ENCODE results near the gene LRCOL1.

The LRCOL1 gene

DNA sequence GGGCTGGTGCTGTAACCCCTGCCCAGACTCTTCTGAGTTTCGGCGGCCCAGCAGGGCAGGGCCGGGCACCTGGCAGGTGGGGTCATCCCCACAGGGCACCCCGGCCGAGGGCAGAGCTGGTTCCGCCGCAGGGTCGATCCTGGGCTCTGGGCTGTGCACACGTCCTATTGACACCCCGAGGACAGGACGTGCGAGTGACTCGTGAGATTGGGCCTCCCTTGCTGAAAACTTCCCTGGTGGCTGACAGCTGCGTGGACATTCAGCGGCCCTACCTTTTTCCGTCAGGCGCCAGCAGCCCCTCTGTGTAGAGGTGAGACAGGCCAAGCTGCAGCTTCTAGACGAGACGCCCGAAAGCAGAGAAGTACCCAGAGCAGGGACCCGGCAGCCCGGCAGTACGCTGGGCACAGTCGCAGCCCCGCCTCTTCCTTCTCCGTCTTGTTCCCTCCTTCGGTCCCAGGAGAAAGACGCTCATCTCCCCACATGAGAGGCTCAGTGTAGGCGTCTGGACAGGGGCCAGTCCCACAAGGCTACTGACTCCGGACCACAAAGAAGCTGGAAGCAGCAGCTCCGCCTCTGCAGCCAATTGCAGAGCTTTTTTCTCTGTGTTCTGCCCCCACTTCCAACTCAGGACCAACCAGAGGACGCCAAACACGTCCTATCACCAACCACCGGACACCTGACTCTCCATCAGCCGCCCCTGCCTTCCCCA is at the start of gene LRCOL1:
Gene LRCOL1, minus strand, starts transcription at position 532 of the 709 bp plus-strand sequence. CDS start 4,331 bp downstream, outside the sequence.
- H3K9me3 ChIP-seq (ENCODE audit: control insufficient read depth in 5 of 5, low read length in 5 of 5): peaks cover 0 to 9% (median 6%) of the 10 kb centered on the region in 5 donors
- H3K4me1 ChIP-seq (ENCODE audit: control insufficient read depth in 5 of 5, insufficient read depth in 5 of 5, low read length in 5 of 5): peaks cover 2 to 20% (median 10%) of the 10 kb centered on the region in 5 donors
- H3K27ac ChIP-seq (ENCODE audit: low read depth, low read length): no peak within 1 kb of the TSS
- no peaks in the 10 kb centered on the region for H3K36me3 ChIP-seq (ENCODE audit: control insufficient read depth in 5 of 5, insufficient read depth in 5 of 5, low read length in 5 of 5)
- peaks cover 21 to 54% (median 27%) of the 10 kb centered on the region in 5 donors for H3K27me3 ChIP-seq (ENCODE audit: control insufficient read depth in 5 of 5, insufficient read depth in 4 of 5, low read length in 5 of 5)
- H3K4me3 ChIP-seq (ENCODE audit: low read depth in 1 of 5, low read length in 5 of 5): peak within 1 kb of the TSS; percentile 17 to 57 (median 40)
- H3K9ac ChIP-seq (ENCODE audit: low read length in 5 of 5): no peak within 1 kb of the TSS

GRCh38 chr12:132660052-132660451 is 49.7 kb upstream of the LRCOL1 start:
- Histone ChIP-seq H3K9ac (ENCODE audit: low read length in 5 of 5) (no peak overlapping the region), H3K4me1 (ENCODE audit: control insufficient read depth in 5 of 5, insufficient read depth in 5 of 5, low read length in 5 of 5) (peaks cover 2 to 36% (median 10%) of the 10 kb centered on the region in 5 donors), H3K27me3 (ENCODE audit: control insufficient read depth in 5 of 5, insufficient read depth in 4 of 5, low read length in 5 of 5) (no peaks in the 10 kb centered on the region), H3K27ac (ENCODE audit: low read depth, low read length) (no peak overlapping the region), H3K36me3 (ENCODE audit: control insufficient read depth in 5 of 5, insufficient read depth in 5 of 5, low read length in 5 of 5) (peaks cover 15 to 95% (median 81%) of the 10 kb centered on the region in 5 donors), H3K9me3 (ENCODE audit: control insufficient read depth in 5 of 5, low read length in 5 of 5) (no peaks in the 10 kb centered on the region), H3K4me3 (ENCODE audit: low read depth in 1 of 5, low read length in 5 of 5) (no peak overlapping the region)

DNA sequence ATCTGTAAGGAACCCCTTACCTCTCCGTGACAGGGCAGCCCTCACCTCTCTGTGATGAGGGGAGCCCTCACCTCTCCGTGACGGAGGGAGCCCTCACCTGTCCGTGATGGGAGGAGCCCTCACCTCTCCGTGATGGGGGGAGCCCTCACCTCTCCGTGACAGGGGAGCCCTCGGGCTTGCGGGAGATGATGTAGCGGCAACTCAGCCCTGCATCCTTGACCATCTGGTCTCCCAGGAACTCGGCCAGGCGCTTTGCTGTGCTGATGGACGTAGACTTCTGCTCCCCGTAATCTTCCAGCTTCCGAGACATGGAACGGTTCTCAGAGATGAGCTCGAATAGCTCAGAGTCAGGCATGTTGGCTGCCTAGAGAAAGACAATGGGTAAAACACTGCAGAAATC is 48.8 kb upstream of the LRCOL1 start:
- Histone ChIP-seq H3K27ac (ENCODE audit: low read depth, low read length) (no peak overlapping the region), H3K36me3 (ENCODE audit: control insufficient read depth in 5 of 5, insufficient read depth in 5 of 5, low read length in 5 of 5) (peaks cover 15 to 94% (median 78%) of the 10 kb centered on the region in 5 donors), H3K9ac (ENCODE audit: low read length in 5 of 5) (no peak overlapping the region), H3K4me3 (ENCODE audit: low read depth in 1 of 5, low read length in 5 of 5) (no peak overlapping the region), H3K4me1 (ENCODE audit: control insufficient read depth in 5 of 5, insufficient read depth in 5 of 5, low read length in 5 of 5) (peaks cover 2 to 32% (median 10%) of the 10 kb centered on the region in 5 donors), H3K9me3 (ENCODE audit: control insufficient read depth in 5 of 5, low read length in 5 of 5) (no peaks in the 10 kb centered on the region), H3K27me3 (ENCODE audit: control insufficient read depth in 5 of 5, insufficient read depth in 4 of 5, low read length in 5 of 5) (no peaks in the 10 kb centered on the region)

DNA sequence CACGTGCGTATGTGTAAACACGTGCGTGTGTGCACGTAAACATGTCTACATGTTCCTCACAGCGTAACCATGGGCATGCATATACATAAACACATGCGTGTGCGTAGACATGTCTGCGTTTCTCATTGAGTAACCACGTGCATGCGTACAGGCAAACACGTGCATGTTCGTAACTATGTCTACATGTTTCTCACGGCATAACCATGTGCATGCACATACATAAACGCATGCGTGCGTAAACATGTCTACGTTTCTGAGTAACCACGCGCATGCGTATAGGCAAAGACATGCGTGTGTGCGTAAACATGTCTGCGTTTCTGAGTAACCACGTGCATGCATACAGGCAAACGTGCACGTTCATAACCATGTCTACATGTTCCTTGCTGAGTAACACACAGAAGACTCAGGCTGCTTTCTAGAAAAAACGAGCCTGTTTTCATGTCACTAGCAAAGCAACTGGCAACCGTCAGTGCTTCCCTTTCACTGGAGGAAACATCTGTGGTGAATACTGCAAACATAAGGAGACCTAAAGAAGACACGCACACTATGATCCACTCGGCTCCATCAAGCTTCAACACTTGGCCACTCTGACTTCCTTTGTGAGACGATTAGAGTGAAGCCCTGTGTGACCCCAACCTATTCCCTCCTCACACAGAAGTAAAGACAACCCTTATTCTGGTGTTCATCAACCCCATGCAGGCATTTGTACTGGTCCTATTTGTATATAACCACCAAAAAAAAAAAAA is 47.9 kb upstream of the LRCOL1 start:
- Histone ChIP-seq H3K36me3 (ENCODE audit: control insufficient read depth in 5 of 5, insufficient read depth in 5 of 5, low read length in 5 of 5) (peaks cover 20 to 92% (median 76%) of the 10 kb centered on the region in 5 donors), H3K4me3 (ENCODE audit: low read depth in 1 of 5, low read length in 5 of 5) (no peak overlapping the region), H3K9me3 (ENCODE audit: control insufficient read depth in 5 of 5, low read length in 5 of 5) (no peaks in the 10 kb centered on the region)

GRCh38 chr12:132657004-132657727 is 46.8 kb upstream of the LRCOL1 start:
- H3K4me1 ChIP-seq (ENCODE audit: control insufficient read depth in 5 of 5, insufficient read depth in 5 of 5, low read length in 5 of 5): peaks cover 2 to 18% (median 4%) of the 10 kb centered on the region in 5 donors
- H3K27ac ChIP-seq (ENCODE audit: low read depth, low read length): no peak overlapping the region
- no peak overlapping the region for H3K4me3 ChIP-seq (ENCODE audit: low read depth in 1 of 5, low read length in 5 of 5)
- no peak overlapping the region for H3K9ac ChIP-seq (ENCODE audit: low read length in 5 of 5)
- H3K36me3 ChIP-seq (ENCODE audit: control insufficient read depth in 5 of 5, insufficient read depth in 5 of 5, low read length in 5 of 5): peaks cover 20 to 91% (median 73%) of the 10 kb centered on the region in 5 donors
- H3K27me3 ChIP-seq (ENCODE audit: control insufficient read depth in 5 of 5, insufficient read depth in 4 of 5, low read length in 5 of 5): no peaks in the 10 kb centered on the region
- no peaks in the 10 kb centered on the region for H3K9me3 ChIP-seq (ENCODE audit: control insufficient read depth in 5 of 5, low read length in 5 of 5)

More for the DNA sequence above, 47.9 kb upstream of the LRCOL1 start:
- Histone ChIP-seq H3K9ac (ENCODE audit: low read length in 5 of 5) (no peak overlapping the region), H3K4me1 (ENCODE audit: control insufficient read depth in 5 of 5, insufficient read depth in 5 of 5, low read length in 5 of 5) (peaks cover 2 to 29% (median 10%) of the 10 kb centered on the region in 5 donors), H3K27me3 (ENCODE audit: control insufficient read depth in 5 of 5, insufficient read depth in 4 of 5, low read length in 5 of 5) (no peaks in the 10 kb centered on the region), H3K27ac (ENCODE audit: low read depth, low read length) (no peak overlapping the region)

DNA sequence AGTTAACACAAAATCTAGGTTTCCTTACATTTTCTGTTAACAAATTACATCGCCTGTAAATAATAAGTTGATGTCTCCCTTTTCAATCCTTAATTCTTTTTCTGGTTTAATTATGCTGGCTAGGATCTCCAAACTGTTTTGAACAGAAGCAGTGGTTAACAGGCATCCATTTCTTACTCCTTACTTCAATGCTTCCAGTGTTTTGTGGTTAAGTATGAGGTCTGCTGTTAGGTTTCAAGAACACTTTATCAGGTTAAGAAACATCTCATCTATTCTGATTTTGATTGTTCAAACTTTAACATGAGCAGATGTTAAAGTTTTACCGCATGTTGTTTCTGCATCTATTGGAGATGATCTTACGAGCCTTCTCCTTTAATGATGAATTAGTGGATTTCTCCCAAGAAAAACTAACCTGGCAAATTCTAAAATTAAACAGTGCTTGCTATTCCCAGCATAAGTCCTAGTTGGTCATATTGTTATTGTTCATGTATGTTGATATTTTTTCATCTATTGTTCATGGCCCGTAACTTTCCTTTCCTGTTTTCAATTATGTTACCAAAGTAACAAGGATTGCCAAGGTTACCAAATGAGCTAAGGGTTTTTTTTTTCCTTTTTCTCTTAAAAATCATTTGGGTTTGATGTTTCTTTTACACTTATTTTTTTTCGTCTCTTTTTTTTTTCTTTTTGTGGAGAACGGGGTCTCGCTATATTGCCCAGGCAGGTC is 43.3 kb upstream of the LRCOL1 start:
- Histone ChIP-seq H3K36me3 (ENCODE audit: control insufficient read depth in 5 of 5, insufficient read depth in 5 of 5, low read length in 5 of 5) (peaks cover 18 to 82% (median 58%) of the 10 kb centered on the region in 5 donors), H3K27ac (ENCODE audit: low read depth, low read length) (no peak overlapping the region), H3K27me3 (ENCODE audit: control insufficient read depth in 5 of 5, insufficient read depth in 4 of 5, low read length in 5 of 5) (no peaks in the 10 kb centered on the region), H3K4me1 (ENCODE audit: control insufficient read depth in 5 of 5, insufficient read depth in 5 of 5, low read length in 5 of 5) (peaks cover 0 to 4% (median 0%) of the 10 kb centered on the region in 5 donors), H3K9ac (ENCODE audit: low read length in 5 of 5) (no peak overlapping the region), H3K9me3 (ENCODE audit: control insufficient read depth in 5 of 5, low read length in 5 of 5) (no peaks in the 10 kb centered on the region), H3K4me3 (ENCODE audit: low read depth in 1 of 5, low read length in 5 of 5) (no peak overlapping the region)

DNA sequence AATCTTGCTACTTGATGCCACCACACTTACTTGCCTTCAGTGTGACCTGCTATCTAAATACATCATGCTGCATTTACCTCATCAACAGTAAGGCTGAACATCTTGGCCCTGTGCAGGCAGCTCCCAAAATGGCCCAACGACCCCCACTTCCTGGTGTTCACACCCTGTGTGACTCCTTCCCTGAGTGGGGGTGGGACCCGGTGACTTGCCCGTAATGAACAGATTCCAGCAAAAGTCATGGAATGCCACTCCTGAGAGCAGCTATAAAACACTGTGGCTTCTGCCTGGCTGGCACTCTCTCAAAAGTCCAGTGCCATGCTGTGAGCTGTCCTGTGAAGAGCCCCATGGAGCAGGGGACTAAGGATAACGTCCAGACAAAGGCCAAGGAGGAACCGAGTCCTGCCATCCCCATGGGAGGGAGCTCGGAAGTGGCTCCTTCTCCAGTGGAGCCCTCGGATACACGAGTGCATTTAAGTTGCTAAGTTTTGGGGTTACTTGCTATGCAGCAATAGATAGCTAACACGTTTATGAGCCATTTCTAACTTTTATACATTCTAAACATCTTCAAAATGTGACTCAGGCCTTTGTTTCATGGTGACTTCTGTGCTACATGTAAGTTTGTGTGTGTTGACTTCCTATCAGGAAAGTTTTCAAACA is 41.2 kb upstream of the LRCOL1 start:
- no peaks in the 10 kb centered on the region for H3K4me1 ChIP-seq (ENCODE audit: control insufficient read depth in 5 of 5, insufficient read depth in 5 of 5, low read length in 5 of 5)
- H3K9me3 ChIP-seq (ENCODE audit: control insufficient read depth in 5 of 5, low read length in 5 of 5): no peaks in the 10 kb centered on the region
- H3K27ac ChIP-seq (ENCODE audit: low read depth, low read length): no peak overlapping the region
- no peak overlapping the region for H3K4me3 ChIP-seq (ENCODE audit: low read depth in 1 of 5, low read length in 5 of 5)
- H3K9ac ChIP-seq (ENCODE audit: low read length in 5 of 5): no peak overlapping the region
- peaks cover 5 to 77% (median 54%) of the 10 kb centered on the region in 5 donors for H3K36me3 ChIP-seq (ENCODE audit: control insufficient read depth in 5 of 5, insufficient read depth in 5 of 5, low read length in 5 of 5)
- no peaks in the 10 kb centered on the region for H3K27me3 ChIP-seq (ENCODE audit: control insufficient read depth in 5 of 5, insufficient read depth in 4 of 5, low read length in 5 of 5)

- H3K27me3 ChIP-seq (ENCODE audit: control insufficient read depth in 5 of 5, insufficient read depth in 4 of 5, low read length in 5 of 5): no peaks in the 10 kb centered on the region
- peaks cover 5 to 70% (median 50%) of the 10 kb centered on the region in 5 donors for H3K36me3 ChIP-seq (ENCODE audit: control insufficient read depth in 5 of 5, insufficient read depth in 5 of 5, low read length in 5 of 5)
- H3K27ac ChIP-seq (ENCODE audit: low read depth, low read length): no peak overlapping the region
- H3K9me3 ChIP-seq (ENCODE audit: control insufficient read depth in 5 of 5, low read length in 5 of 5): no peaks in the 10 kb centered on the region
- H3K4me1 ChIP-seq (ENCODE audit: control insufficient read depth in 5 of 5, insufficient read depth in 5 of 5, low read length in 5 of 5): no peaks in the 10 kb centered on the region
- H3K9ac ChIP-seq (ENCODE audit: low read length in 5 of 5): no peak overlapping the region
- H3K4me3 ChIP-seq (ENCODE audit: low read depth in 1 of 5, low read length in 5 of 5): no peak overlapping the region
Measured at GRCh38 chr12:132649226-132649945, 39.0 kb upstream of the LRCOL1 start.

All from subcutaneous abdominal adipose tissue (tissue), 5 donors.